DOHH2 (cell line): Measurements from ENCODE around the gene SF3A1.

Source experiments
- CTCF ChIP-seq: fragments of 200-600 bp; sonication (generic); IDR thresholded peaks from one replicate; pipeline ENCODE4 v1.5.1; 2014; ENCODE audit warnings: antibody characterized with exemption, mild to moderate bottlenecking, low read depth, low read length; ENCODE audit not compliant: poor library complexity, severe bottlenecking
- EZH2phosphoT487 ChIP-seq: fragments of 200-600 bp; sonication (generic); IDR thresholded peaks from 2 replicates; pipeline ENCODE4 v1.6.1; 2017; ENCODE audit warnings: borderline replicate concordance, mild to moderate bottlenecking, antibody characterized with exemption, low read length, moderate library complexity, mixed read lengths

GRCh38 chr22:30317778-30318177 lies 38.9 kb downstream of the SF3A1 start:
- TF ChIP-seq CTCF (no peak), EZH2phosphoT487 (no peak)
